Esophagus squamous epithelium (tissue), 4 donors: ENCODE data around the gene COMMD9.

Experiments
- POLR2A ChIP-seq, 4 donors: fragments of 450-650 bp; IDR thresholded peaks; one replicate each; pipeline ENCODE4 v1.6.1; 2017; ENCODE audit warnings: antibody characterized with exemption in 4 of 4, mild to moderate bottlenecking in 4 of 4, moderate library complexity in 3 of 4
- TF ChIP-seq, protein P1 (sequence below), 6 experiments: fragments of 450-650 bp in 4 of 6; fragments of 200-600 bp in 2 of 6; sonication (generic) in 2 of 6; IDR thresholded peaks; one replicate each; pipeline ENCODE4 v1.5.1; 2016 to 2019; ENCODE audit warnings: antibody characterized with exemption in 6 of 6, mild to moderate bottlenecking in 4 of 6, moderate library complexity in 4 of 6

DNA sequence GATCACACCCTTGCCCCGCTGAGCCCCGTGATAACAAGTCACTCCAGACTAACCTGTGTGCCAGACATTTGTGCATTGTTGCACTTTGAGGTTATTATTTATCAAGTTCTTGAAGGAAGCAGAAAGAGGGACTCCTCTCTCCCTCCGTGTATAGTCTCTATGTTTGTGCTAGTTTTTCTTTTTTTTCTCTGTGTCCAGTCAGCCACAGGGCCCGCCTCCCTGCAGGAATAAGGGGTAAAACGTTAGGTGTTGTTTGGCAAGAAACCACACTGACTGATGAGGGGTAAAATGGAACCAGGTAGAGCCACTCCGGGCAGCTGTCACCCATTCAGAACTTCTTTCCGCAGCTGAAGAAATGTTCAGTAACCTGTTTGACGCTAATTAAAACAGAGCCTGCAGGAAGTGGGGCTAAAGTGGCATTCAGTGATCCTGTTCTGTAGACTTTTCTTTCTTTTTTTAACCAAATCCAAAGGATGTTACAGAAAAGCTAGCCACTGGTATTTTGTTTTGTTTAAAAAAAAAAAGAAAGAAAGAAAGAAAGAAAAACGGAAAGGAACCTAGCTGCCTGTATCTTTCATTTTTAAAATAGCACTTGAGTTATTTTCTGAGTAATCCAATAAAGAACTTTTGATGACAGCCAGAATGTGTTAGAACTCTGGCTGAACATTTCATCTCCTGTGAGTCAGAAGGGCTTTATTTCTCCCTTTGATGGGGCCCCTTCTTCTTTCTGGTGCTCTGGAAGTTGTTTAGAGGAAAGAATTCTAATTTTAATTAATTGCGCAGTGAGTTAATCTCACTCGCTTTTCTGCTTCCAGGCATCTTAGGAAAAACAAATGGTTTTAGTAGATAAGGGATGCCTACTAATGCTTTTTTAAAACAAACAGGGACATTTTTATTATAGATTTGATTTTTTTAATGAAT is 58.2 kb downstream of the COMMD9 start:
- TF ChIP-seq, protein P1, sequence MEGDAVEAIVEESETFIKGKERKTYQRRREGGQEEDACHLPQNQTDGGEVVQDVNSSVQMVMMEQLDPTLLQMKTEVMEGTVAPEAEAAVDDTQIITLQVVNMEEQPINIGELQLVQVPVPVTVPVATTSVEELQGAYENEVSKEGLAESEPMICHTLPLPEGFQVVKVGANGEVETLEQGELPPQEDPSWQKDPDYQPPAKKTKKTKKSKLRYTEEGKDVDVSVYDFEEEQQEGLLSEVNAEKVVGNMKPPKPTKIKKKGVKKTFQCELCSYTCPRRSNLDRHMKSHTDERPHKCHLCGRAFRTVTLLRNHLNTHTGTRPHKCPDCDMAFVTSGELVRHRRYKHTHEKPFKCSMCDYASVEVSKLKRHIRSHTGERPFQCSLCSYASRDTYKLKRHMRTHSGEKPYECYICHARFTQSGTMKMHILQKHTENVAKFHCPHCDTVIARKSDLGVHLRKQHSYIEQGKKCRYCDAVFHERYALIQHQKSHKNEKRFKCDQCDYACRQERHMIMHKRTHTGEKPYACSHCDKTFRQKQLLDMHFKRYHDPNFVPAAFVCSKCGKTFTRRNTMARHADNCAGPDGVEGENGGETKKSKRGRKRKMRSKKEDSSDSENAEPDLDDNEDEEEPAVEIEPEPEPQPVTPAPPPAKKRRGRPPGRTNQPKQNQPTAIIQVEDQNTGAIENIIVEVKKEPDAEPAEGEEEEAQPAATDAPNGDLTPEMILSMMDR (IDR thresholded peaks at IDR 0.05): no peak
- no peak for TF ChIP-seq POLR2A (IDR thresholded peaks at IDR 0.05)
